Parathyroid adenoma (tissue), 2 donors: ENCODE measurements around the gene VPS33B.

ENCODE experiments used
- H2AFZ ChIP-seq: fragments of 300-600 bp; sonication (generic); one replicate; pipeline ENCODE4 v1.7.0; 2017; ENCODE audit warnings: antibody characterized with exemption, mild to moderate bottlenecking
- H3K27ac ChIP-seq: fragments of 300-600 bp; sonication (generic); one replicate; pipeline ENCODE4 v1.7.0; 2017
- H3K27me3 ChIP-seq: fragments of 300-600 bp; sonication (generic); one replicate; pipeline ENCODE4 v1.7.0; 2017; ENCODE audit warnings: low read length; ENCODE audit not compliant: control insufficient read depth, insufficient read depth
- H3K36me3 ChIP-seq: fragments of 300-600 bp; sonication (generic); one replicate; pipeline ENCODE4 v1.7.0; 2017; ENCODE audit warnings: low read length; ENCODE audit not compliant: control insufficient read depth, insufficient read depth
- H3K4me1 ChIP-seq: fragments of 300-600 bp; sonication (generic); one replicate; pipeline ENCODE4 v1.7.0; 2017; ENCODE audit warnings: control low read depth
- H3K4me2 ChIP-seq: fragments of 300-600 bp; sonication (generic); one replicate; pipeline ENCODE4 v1.7.0; 2017; ENCODE audit warnings: low read length
- H3K4me3 ChIP-seq: fragments of 300-600 bp; sonication (generic); one replicate; pipeline ENCODE4 v1.7.0; 2017; ENCODE audit warnings: low read depth, low read length
- H3K79me2 ChIP-seq: fragments of 300-600 bp; sonication (generic); one replicate; pipeline ENCODE4 v1.7.0; 2017; ENCODE audit warnings: control low read depth
- H3K9ac ChIP-seq: fragments of 300-600 bp; sonication (generic); one replicate; pipeline ENCODE4 v1.7.0; 2017; ENCODE audit warnings: mild to moderate bottlenecking
- H3K9me3 ChIP-seq: fragments of 300-600 bp; sonication (generic); one replicate; pipeline ENCODE4 v1.7.0; 2017; ENCODE audit warnings: low read length; ENCODE audit not compliant: control insufficient read depth
- TF ChIP-seq, protein P1 (sequence below): fragments of 300-600 bp; sonication (generic); IDR thresholded peaks from one replicate; pipeline ENCODE4 v1.7.0; 2017; ENCODE audit warnings: antibody characterized with exemption, mild to moderate bottlenecking
- donor health status: primary hyperparathyroidism.

The VPS33B gene

DNA sequence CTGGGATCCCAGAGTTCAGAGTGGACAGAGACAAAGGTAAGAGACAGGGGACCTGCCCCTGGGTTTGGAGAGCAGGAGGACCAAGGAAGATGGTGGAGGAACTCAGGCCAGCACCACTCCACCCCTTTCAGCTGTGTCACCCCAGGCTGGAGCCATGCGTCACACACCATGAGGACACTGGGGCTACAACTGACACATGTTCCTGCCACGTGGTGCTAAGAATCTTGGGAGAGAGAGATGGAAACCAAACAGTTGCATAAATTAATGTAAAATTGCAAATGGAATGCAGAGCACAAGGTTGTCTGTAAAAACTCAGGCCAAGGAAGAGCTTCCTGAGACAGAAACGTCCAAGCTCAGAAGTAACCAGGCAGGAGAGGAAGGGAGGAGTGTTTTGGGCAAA lies 22.7 kb upstream of the VPS33B start:
- H2AFZ ChIP-seq, result no peak overlapping the region
- no peak overlapping the region for H3K4me3 ChIP-seq
- no peak overlapping the region for H3K27ac ChIP-seq
- no peaks in the 10 kb centered on the region for H3K9me3 ChIP-seq
- TF ChIP-seq, protein P1, sequence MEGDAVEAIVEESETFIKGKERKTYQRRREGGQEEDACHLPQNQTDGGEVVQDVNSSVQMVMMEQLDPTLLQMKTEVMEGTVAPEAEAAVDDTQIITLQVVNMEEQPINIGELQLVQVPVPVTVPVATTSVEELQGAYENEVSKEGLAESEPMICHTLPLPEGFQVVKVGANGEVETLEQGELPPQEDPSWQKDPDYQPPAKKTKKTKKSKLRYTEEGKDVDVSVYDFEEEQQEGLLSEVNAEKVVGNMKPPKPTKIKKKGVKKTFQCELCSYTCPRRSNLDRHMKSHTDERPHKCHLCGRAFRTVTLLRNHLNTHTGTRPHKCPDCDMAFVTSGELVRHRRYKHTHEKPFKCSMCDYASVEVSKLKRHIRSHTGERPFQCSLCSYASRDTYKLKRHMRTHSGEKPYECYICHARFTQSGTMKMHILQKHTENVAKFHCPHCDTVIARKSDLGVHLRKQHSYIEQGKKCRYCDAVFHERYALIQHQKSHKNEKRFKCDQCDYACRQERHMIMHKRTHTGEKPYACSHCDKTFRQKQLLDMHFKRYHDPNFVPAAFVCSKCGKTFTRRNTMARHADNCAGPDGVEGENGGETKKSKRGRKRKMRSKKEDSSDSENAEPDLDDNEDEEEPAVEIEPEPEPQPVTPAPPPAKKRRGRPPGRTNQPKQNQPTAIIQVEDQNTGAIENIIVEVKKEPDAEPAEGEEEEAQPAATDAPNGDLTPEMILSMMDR, result no peak
- H3K36me3 ChIP-seq, result no peaks in the 10 kb centered on the region
- no peak overlapping the region for H3K4me2 ChIP-seq
- no peaks in the 10 kb centered on the region for H3K27me3 ChIP-seq
- no peaks in the 10 kb centered on the region for H3K4me1 ChIP-seq
- H3K9ac ChIP-seq, result no peak overlapping the region
- no peaks in the 10 kb centered on the region for H3K79me2 ChIP-seq

DNA sequence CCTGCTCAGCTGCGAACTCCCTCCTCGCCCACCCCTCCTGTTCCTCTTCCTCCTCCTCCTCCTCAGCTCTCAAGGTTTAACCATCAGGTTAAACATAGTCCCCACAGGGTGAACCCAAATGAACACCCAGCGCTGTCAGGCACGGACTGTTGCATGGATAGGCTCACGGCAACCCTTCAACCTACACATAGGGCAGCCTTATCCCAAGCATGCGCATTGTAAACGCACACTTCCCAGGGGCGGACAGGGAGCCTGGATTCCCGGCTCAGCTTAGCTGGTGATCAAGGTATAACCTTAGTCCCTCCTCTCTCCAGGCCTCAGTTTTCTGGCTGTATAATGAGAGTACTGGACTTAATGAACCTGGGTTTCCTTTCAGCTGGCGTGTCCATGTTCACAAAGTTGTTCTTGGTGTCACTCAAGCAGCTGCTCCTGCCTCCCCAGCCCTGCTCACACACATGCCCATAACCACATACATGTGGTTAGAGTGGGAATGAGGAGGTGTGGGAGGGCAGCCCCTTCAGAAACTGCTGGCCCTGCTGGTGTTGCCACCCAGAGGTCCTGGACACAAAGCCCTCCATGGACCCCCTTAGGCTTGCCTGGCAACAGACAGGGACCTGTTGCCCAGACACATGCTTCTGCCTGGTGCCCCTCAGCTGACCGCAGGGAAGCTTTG lies 20.9 kb upstream of the VPS33B start:
- Histone ChIP-seq H3K36me3 (no peaks in the 10 kb centered on the region), H3K79me2 (no peaks in the 10 kb centered on the region), H3K4me3 (no peak overlapping the region), H3K9ac (no peak overlapping the region), H3K27ac (no peak overlapping the region), H3K4me1 (no peaks in the 10 kb centered on the region), H3K9me3 (no peaks in the 10 kb centered on the region), H3K4me2 (no peak overlapping the region), H3K27me3 (no peaks in the 10 kb centered on the region), H2AFZ (no peak overlapping the region)
- TF ChIP-seq, protein P1, result no peak

DNA sequence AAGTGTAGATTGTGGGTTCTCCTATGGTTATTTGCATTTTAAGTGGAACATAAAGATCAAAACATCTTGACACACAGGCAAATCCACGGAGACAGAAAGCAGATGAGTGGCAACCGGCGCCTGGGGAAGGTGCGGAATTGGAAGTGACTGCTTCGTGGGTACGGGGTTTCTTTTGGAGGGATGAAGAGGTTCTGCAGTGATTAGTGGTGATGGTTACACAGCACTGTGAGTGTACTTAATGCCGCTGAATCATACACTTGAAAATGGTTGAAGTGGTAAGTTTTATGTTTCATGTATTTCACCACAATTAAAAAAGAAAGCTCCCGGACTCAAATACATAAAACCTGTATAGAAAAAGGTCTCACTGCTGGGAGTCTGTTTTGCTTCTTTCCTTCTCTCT lies 18.5 kb upstream of the VPS33B start:
- no peaks in the 10 kb centered on the region for H3K9me3 ChIP-seq

GRCh38 chr15:91039996-91040395 lies 17.6 kb upstream of the VPS33B start:
- no peaks in the 10 kb centered on the region for H3K4me1 ChIP-seq
- no peak overlapping the region for H3K27ac ChIP-seq
- H3K27me3 ChIP-seq, result no peaks in the 10 kb centered on the region
- no peaks in the 10 kb centered on the region for H3K36me3 ChIP-seq
- no peaks in the 10 kb centered on the region for H3K79me2 ChIP-seq
- no peaks in the 10 kb centered on the region for H3K9me3 ChIP-seq
- no peak overlapping the region for H2AFZ ChIP-seq
- H3K9ac ChIP-seq, result no peak overlapping the region
- TF ChIP-seq, protein P1, result no peak
- H3K4me3 ChIP-seq, result no peak overlapping the region
- H3K4me2 ChIP-seq, result no peak overlapping the region

More for the DNA sequence above, 18.5 kb upstream of the VPS33B start:
- no peak overlapping the region for H3K4me2 ChIP-seq
- TF ChIP-seq, protein P1, result no peak
- H3K27ac ChIP-seq, result no peak overlapping the region
- no peaks in the 10 kb centered on the region for H3K4me1 ChIP-seq
- H3K4me3 ChIP-seq, result no peak overlapping the region
- no peaks in the 10 kb centered on the region for H3K79me2 ChIP-seq
- H3K27me3 ChIP-seq, result no peaks in the 10 kb centered on the region
- H3K9ac ChIP-seq, result no peak overlapping the region
- no peaks in the 10 kb centered on the region for H3K36me3 ChIP-seq
- H2AFZ ChIP-seq, result no peak overlapping the region
